ENCODE results near the gene METTL24.
"Not testable (repeated sequence)": the region's sequence is repeated elsewhere in the genome, so short reads cannot be mapped to it uniquely, and the experiment has no call there.

METTL24 gene

DNA sequence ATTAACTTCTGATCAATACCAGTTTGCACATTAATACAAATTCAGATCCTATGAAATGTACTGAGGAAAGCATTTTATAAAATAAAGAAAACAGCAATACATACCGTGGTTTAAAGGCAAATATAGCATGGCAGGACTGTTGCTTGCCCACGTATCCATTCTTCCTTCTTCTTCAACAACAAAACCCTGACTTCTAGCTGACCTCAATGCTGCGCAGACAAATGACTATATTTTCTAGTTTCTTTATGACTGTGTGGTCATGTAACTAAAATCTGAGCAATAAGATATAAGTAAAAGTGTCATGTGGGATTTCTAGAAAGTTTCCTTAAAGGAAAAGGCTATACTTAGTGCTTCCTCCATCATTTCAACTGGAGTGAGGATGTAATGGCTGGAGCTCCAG, 92.9 kb downstream of the METTL24 start:
- DNase-seq (ENCODE audit: low read depth in 2 of 2) = no peak

GRCh38 chr6:110256366-110256765, 101.8 kb downstream of the METTL24 start:
- DNase-seq (ENCODE audit: low read depth in 2 of 2) = no peak

DNA sequence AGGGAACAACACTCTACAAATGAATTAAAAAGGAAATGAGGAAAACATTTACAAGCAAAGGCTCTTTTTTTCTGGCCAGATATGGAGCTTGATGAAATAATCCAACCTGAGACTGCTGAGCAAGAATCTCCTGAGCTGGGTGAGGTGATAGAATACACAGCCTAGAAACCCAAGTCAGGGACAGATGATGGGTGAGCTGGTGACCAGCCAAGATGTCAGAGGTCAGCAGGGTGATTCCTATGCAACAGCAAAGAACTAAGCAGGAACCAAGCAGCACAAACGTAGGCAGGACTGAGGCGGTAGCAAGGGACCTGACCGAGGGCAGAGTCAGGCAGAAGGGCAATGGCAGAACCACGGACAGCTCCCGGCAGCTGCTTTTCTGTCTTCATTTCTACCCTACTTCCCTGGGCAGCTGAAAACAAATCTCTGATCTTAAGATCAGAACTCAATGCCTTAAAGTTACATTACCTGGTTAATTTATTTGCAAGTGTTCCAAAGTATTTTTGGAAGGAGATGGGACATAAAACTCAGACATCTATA, 102.9 kb downstream of the METTL24 start:
- DNase-seq (ENCODE audit: low read depth in 2 of 2) = no peak

- DNase-seq (ENCODE audit: low read depth in 2 of 2) = no peak
Measured at GRCh38 chr6:110250838-110251237, 107.3 kb downstream of the METTL24 start.

GRCh38 chr6:110250058-110250457, 108.1 kb downstream of the METTL24 start:
- DNase-seq (ENCODE audit: low read depth in 2 of 2) = no peak

GRCh38 chr6:110246900-110247546, 111.1 kb downstream of the METTL24 start:
- no peak for DNase-seq (ENCODE audit: low read depth in 2 of 2)

DNA sequence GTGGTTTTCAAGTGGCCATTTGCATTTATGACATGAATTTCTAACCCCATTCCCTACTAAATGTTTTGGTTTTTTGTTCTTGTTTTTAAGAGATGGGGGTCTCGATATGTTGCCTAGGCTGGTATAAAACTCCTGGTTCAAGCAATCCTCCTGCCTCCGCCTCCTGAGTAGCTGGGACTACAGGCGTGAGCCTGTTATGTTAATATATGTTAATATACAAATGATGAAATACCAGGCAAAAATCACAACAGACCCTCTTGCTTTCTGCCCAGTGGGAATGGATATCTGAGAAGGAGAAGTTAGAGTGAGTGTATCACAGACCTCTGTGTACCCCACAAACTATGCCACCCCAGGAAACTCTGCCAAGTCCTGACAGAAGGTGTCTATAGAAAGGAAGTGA, 111.8 kb downstream of the METTL24 start:
- no peak for DNase-seq (ENCODE audit: low read depth in 2 of 2)

DNA sequence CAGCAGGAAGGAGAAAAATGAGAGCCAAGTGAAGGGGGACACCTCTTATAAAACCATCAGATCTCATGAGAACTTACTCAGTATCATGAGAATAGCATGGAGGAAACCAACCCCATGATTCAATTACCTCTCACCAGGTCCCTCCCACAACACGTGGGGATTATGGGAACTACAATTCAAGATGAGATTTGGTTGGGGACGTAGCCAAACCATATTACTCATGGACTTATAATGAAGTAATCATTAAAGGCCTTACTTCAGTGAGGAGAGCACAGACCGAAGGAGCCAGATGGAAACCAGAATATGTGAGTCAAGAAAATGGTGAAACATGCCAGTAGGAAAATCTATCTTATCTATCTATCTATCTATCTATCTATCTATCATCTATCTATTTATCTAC, 113.5 kb downstream of the METTL24 start:
- DNase-seq (ENCODE audit: low read depth in 2 of 2) = not testable (repeated sequence)

DNA sequence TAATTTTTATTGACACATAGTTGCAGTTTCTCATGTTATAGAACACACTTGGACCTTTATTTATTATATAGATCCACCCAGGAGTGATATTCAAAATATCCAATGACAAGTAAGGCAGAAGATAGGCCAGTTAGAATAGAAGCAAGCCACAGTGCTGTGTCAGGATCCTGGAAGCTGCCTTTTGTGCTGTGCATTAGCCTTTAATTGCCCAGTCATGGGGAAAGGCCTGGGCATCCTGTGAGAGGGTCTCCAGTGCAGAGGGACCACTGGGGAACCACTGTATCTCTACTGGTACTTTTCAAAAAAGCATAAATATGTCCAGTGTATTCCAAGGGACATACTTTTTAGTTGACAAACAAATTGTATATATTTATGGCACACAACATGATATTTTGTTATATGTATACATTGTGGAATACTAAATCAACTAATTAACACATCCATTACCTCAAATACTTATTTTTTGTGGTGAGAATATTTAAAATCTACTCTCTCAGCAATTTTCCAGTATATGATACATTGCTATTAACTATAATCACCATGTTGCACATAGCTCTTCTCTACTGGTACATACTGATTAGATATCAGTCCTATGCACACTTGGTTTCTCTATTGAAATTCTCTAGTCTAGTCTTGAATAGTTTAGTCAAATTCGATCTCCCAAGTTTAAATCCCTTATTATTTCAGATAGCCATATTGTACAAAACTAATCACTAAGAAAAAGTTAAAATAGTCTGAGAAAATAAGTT, 118.4 kb downstream of the METTL24 start:
- DNase-seq (ENCODE audit: low read depth in 2 of 2) = no peak

- not testable (repeated sequence) for DNase-seq (ENCODE audit: low read depth in 2 of 2)
Measured at GRCh38 chr6:110236007-110236406, 122.1 kb downstream of the METTL24 start.

DNA sequence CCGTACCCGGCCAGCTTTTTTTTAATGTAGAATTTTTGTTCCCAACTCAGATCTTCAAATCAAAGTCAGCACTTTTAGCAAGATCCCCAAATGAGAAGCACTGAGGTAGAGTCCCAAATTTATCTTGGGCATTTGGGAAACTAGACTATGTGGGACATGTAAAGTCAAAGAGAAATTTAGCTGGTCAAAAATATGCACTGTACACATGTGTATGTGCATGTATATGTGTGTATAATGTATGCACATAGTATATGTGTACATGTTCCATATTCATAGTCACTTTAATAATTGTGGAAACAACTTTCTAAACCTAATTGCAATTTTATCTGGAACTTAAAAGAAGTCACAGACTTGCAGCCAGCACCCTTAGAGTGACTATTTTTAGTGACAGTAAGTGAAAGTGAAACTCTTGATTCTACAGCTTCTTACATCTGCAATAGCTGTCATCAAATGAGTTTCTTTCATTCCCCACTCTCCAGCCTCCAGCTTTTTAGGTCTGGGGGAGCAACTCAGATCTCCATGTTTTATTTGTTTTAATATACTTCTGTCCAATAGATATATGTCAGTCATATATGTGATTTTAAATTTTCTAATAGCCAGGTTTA, 124.3 kb downstream of the METTL24 start:
- no peak for DNase-seq (ENCODE audit: low read depth in 2 of 2)

DNA sequence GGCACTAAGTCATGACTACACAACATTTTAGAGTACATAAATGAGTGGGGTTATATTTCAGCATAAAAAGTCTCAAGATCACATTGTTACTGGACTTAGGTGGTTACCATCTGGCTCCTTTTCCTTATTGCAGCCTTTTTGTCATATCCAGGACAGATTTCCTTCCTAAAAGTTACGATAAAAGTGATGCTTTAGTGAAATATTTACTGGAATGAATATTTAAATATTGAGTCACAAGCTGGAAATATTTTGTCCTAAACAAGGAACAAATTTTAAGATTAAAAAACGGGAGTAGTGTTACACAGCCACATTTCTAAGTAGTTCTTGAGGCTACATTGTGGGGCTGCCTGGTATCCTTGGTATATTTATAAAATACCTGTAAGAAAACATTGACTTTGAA, 125.7 kb downstream of the METTL24 start:
- DNase-seq (ENCODE audit: low read depth in 2 of 2) = no peak

DNA sequence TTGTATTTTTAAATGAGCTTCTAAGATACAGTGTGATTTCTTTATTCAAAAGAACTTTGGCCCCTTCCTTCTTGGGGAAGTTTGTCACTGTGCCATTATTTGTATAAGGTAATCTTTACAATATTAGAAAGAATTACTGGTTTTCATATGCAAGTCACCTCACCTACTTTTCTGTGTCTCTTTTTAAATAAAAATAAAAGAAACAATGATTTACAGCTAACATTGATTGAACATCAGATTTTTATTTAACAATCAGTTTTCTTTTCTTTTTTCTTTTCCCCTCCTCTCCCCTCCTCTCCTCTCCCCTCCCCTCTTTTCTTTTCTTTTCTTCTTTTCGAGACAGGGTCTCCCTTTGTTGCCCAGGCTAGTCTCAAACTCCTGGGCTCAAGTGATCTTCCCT, 131.9 kb downstream of the METTL24 start:
- DNase-seq (ENCODE audit: low read depth in 2 of 2) = no peak

- no peak for DNase-seq (ENCODE audit: low read depth in 2 of 2)
Measured at GRCh38 chr6:110221738-110222137, 136.4 kb downstream of the METTL24 start.

DNA sequence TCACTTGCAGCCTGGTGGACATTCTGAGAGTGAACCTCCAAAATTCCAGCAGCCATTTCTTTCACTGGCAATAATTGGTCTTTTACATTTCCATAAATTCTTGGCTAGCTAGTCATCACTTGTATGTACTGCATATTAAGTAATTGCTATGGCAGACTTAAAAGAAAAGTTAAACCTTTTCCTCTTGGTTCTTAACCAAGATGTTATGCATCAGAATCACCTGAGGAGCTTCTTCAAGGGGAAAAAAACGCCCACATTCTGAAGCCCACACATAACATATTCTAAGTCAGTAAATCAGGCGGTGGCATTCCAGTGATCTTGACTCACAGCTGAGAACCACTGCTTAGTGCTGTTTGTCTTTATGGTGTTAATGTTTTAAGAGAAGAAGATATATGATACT, 140.9 kb downstream of the METTL24 start:
- no peak for DNase-seq (ENCODE audit: low read depth in 2 of 2)

DNA sequence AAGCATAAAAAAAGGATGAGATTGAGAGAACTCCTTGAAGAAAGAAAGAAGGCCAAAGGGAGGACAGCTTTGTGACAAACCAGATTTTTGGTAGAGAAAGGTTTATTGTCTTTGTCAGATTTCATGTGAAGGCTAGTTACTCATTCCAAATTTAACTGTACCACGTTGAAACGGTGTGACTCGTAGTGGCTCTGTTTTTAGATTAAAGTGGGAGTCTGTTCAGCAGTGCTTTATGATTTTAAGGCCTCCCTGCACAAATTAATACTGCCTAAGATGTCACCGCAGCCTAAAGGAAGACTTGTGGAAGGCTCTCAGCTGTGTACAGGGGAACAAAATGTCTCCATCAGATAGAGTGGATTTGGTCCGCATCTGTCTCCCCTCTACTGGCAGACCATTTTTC, 142.0 kb downstream of the METTL24 start:
- no peak for DNase-seq (ENCODE audit: low read depth in 2 of 2)

DNA sequence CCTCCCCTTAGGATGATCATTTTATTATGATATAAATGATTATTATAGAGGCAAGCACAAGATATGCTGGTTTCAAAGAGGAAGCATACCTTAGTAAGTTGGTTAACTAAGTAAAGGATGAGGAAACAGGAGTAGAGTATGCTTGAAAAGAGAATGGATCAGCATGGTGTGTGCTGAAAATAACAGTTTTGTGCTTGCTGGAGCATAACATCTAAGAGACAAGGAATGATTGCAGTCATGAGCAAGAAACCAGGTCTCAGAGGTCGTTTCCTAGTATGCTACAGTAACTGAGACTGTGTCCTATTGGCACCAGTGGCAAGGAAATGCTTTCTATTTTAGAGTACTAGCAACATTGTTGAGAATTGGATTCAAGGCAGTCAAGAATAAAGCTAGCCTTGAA, 143.8 kb downstream of the METTL24 start:
- DNase-seq (ENCODE audit: low read depth in 2 of 2) = no peak

- DNase-seq (ENCODE audit: low read depth in 2 of 2) = no peak
Measured at GRCh38 chr6:110211753-110212152, 146.4 kb downstream of the METTL24 start.

GRCh38 chr6:110207652-110208051, 150.5 kb downstream of the METTL24 start:
- no peak for DNase-seq (ENCODE audit: low read depth in 2 of 2)

- no peak for DNase-seq (ENCODE audit: low read depth in 2 of 2)
Measured at GRCh38 chr6:110201151-110201884, 156.8 kb downstream of the METTL24 start.

- no peak for DNase-seq (ENCODE audit: low read depth in 2 of 2)
Measured at GRCh38 chr6:110198561-110198960, 159.6 kb downstream of the METTL24 start.

GRCh38 chr6:110196874-110197273, 161.3 kb downstream of the METTL24 start:
- no peak for DNase-seq (ENCODE audit: low read depth in 2 of 2)
